ENCODE results near the gene OR51G1.
"Not testable (repeated sequence)": the region's sequence is repeated elsewhere in the genome, so short reads cannot be mapped to it uniquely, and the experiment has no call there.

Gene OR51G1

DNA sequence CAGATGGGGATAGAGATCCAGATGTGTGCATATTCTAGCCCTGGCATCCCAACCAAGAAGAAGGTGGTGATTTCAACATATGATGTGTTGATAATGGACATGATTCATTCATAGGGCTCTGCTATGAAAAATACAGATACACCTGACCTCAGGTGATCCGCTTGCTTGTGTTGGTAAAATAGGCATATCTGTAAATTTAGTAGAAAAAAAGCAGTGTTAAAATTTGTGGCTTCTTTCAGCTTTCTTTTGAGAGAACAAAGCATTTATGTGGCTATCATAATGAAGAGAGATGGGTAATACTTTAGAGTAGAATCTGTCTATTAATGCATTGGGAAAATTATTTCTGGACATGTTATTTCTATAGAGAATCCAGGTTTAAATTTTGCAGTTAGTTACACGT, 31.5 kb upstream of the OR51G1 start, which contains the start of gene OR51A2:
TSS of gene OR51A2 (minus strand) at position 101 of the 400 bp plus-strand sequence. CDS start at position 101, 0 bp downstream.
- not testable (repeated sequence) for H3K4me3 ChIP-seq (ENCODE audit: low read length in 2 of 2); H3K14ac ChIP-seq (ENCODE audit: low read length); H2AK5ac ChIP-seq (ENCODE audit: low read depth, low read length); H4K8ac ChIP-seq (ENCODE audit: low read depth, low read length); H2BK120ac ChIP-seq (ENCODE audit: low read depth, low read length); H3K4me1 ChIP-seq (ENCODE audit: control insufficient read depth in 2 of 2, insufficient read depth in 1 of 2, low read depth in 1 of 2, low read length in 2 of 2); H3K18ac ChIP-seq (ENCODE audit: low read length); H4K91ac ChIP-seq (ENCODE audit: low read depth, low read length, poor library complexity); H3K4me2 ChIP-seq (ENCODE audit: insufficient read depth, low read length, poor library complexity, severe bottlenecking); H2AFZ ChIP-seq (ENCODE audit: low read length); H3K9me3 ChIP-seq (replicated peaks in 1 of 2; ENCODE audit: control insufficient read depth in 2 of 2, insufficient read depth in 1 of 2, low read depth in 1 of 2, low read length in 2 of 2); H3K23ac ChIP-seq (ENCODE audit: low read depth, low read length, poor library complexity); H2BK15ac ChIP-seq (ENCODE audit: low read length); H2BK5ac ChIP-seq (ENCODE audit: low read length); H3K9ac ChIP-seq (ENCODE audit: low read depth, low read length, poor library complexity); H3K4ac ChIP-seq (ENCODE audit: low read length); H3K36me3 ChIP-seq (replicated peaks in 1 of 2; ENCODE audit: control insufficient read depth in 2 of 2, insufficient read depth in 2 of 2, low read length in 2 of 2); DNase-seq (ENCODE audit: low spot score); H3K27ac ChIP-seq (replicated peaks; ENCODE audit: low read length); H3K27me3 ChIP-seq (ENCODE audit: control insufficient read depth in 3 of 3, insufficient read depth in 3 of 3, low read depth in 1 of 3, low read length in 3 of 3); H3K79me1 ChIP-seq (ENCODE audit: low read depth, low read length); H2BK12ac ChIP-seq (ENCODE audit: low read length)
- no CpG with 5 or more reads among the region's 2 CpGs for WGBS, 2 donors (ENCODE audit: extremely low coverage in 2 of 2, insufficient read length in 2 of 2, insufficient replicate concordance in 1 of 2)

DNA sequence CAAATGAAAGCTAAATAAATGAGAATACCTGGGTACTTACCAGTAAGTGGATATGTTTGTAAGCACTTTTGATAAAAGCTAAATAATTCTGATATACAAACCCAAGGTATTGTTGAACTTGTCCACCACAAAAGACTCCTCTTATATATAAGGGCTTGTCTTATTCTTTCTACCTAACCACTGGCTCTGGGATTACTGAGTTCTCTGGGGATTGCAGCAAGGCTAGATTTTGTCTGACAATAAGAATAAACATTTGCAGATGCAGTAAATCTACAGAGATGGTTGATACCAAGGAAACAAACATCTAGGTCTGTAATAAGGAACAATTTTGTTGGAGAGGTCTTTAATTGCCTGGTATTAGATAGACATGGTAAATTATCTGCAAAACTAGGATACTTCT, 23.4 kb upstream of the OR51G1 start, which contains the start of gene OR51A4:
TSS of gene OR51A4 (minus strand) at position 101 of the 400 bp plus-strand sequence. CDS start 505 bp downstream, outside the sequence.
- H3K18ac ChIP-seq (ENCODE audit: low read length) = no peak within 1 kb of the TSS
- no peak for DNase-seq (ENCODE audit: low spot score)

DNA sequence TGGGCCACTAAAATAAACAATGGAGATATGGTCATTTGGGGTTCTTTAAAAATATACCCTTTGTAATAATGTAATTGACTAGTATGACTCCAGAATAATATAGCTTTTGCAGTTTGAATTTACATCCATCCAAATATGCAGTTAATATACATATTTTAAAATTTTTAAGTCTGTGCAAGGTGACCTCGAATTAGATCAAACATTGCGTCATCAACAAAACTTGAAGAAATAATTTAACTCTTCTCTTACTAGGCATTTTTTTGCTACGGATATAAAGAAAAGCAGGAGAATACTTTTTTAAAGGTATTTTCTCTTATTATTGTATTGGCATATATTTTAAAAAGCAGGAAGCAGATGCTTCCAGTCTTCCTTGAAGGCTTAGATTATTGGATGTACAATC, 12.6 kb upstream of the OR51G1 start:
- H2AK5ac ChIP-seq (ENCODE audit: low read depth, low read length) = no peak overlapping the region
- no peak overlapping the region for H3K9ac ChIP-seq (ENCODE audit: low read depth, low read length, poor library complexity)
- WGBS, 2 donors (ENCODE audit: extremely low coverage in 2 of 2, insufficient read length in 2 of 2, insufficient replicate concordance in 1 of 2) = no CpG with 5 or more reads among the region's 3 CpGs
- H3K36me3 ChIP-seq (replicated peaks in 1 of 2; ENCODE audit: control insufficient read depth in 2 of 2, insufficient read depth in 2 of 2, low read length in 2 of 2) = no peaks in the 10 kb centered on the region
- H3K18ac ChIP-seq (ENCODE audit: low read length) = no peak overlapping the region
- H3K23ac ChIP-seq (ENCODE audit: low read depth, low read length, poor library complexity) = no peak overlapping the region
- no peak overlapping the region for H2BK12ac ChIP-seq (ENCODE audit: low read length)
- H3K27me3 ChIP-seq (ENCODE audit: control insufficient read depth in 3 of 3, insufficient read depth in 3 of 3, low read depth in 1 of 3, low read length in 3 of 3) = no peaks in the 10 kb centered on the region
- H4K8ac ChIP-seq (ENCODE audit: low read depth, low read length) = no peak overlapping the region
- no peaks in the 10 kb centered on the region for H3K79me1 ChIP-seq (ENCODE audit: low read depth, low read length)
- no peak overlapping the region for H2BK120ac ChIP-seq (ENCODE audit: low read depth, low read length)
- no peaks in the 10 kb centered on the region for H3K9me3 ChIP-seq (replicated peaks in 1 of 2; ENCODE audit: control insufficient read depth in 2 of 2, insufficient read depth in 1 of 2, low read depth in 1 of 2, low read length in 2 of 2)
- H3K4ac ChIP-seq (ENCODE audit: low read length) = no peak overlapping the region
- DNase-seq (ENCODE audit: low spot score) = no peak
- H3K27ac ChIP-seq (replicated peaks; ENCODE audit: low read length) = no peak overlapping the region
- no peak overlapping the region for H4K91ac ChIP-seq (ENCODE audit: low read depth, low read length, poor library complexity)
- no peak overlapping the region for H3K14ac ChIP-seq (ENCODE audit: low read length)
- no peak overlapping the region for H2BK15ac ChIP-seq (ENCODE audit: low read length)
- no peak overlapping the region for H3K4me2 ChIP-seq (ENCODE audit: insufficient read depth, low read length, poor library complexity, severe bottlenecking)
- H3K4me1 ChIP-seq (ENCODE audit: control insufficient read depth in 2 of 2, insufficient read depth in 1 of 2, low read depth in 1 of 2, low read length in 2 of 2) = no peaks in the 10 kb centered on the region
- H3K4me3 ChIP-seq (ENCODE audit: low read length in 2 of 2) = no peak overlapping the region
- no peak overlapping the region for H2BK5ac ChIP-seq (ENCODE audit: low read length)
- H2AFZ ChIP-seq (ENCODE audit: low read length) = no peak overlapping the region

More for the DNA sequence above, 23.4 kb upstream of the OR51G1 start, which contains the start of gene OR51A4:
- no peak within 1 kb of the TSS for H2BK5ac ChIP-seq (ENCODE audit: low read length)
- H2AK5ac ChIP-seq (ENCODE audit: low read depth, low read length) = no peak within 1 kb of the TSS
- no peak within 1 kb of the TSS for H3K23ac ChIP-seq (ENCODE audit: low read depth, low read length, poor library complexity)
- H2BK120ac ChIP-seq (ENCODE audit: low read depth, low read length) = no peak within 1 kb of the TSS
- H3K4me2 ChIP-seq (ENCODE audit: insufficient read depth, low read length, poor library complexity, severe bottlenecking) = no peak within 1 kb of the TSS
- H3K27ac ChIP-seq (replicated peaks; ENCODE audit: low read length) = no peak within 1 kb of the TSS
- H3K9ac ChIP-seq (ENCODE audit: low read depth, low read length, poor library complexity) = no peak within 1 kb of the TSS
- H2BK15ac ChIP-seq (ENCODE audit: low read length) = no peak within 1 kb of the TSS
- H4K91ac ChIP-seq (ENCODE audit: low read depth, low read length, poor library complexity) = no peak within 1 kb of the TSS
- no peaks in the 10 kb centered on the region for H3K4me1 ChIP-seq (ENCODE audit: control insufficient read depth in 2 of 2, insufficient read depth in 1 of 2, low read depth in 1 of 2, low read length in 2 of 2)
- no peaks in the 10 kb centered on the region for H3K36me3 ChIP-seq (replicated peaks in 1 of 2; ENCODE audit: control insufficient read depth in 2 of 2, insufficient read depth in 2 of 2, low read length in 2 of 2)
- H3K4me3 ChIP-seq (ENCODE audit: low read length in 2 of 2) = no peak within 1 kb of the TSS
- no peak within 1 kb of the TSS for H3K4ac ChIP-seq (ENCODE audit: low read length)
- H3K27me3 ChIP-seq (ENCODE audit: control insufficient read depth in 3 of 3, insufficient read depth in 3 of 3, low read depth in 1 of 3, low read length in 3 of 3) = no peaks in the 10 kb centered on the region
- H3K14ac ChIP-seq (ENCODE audit: low read length) = no peak within 1 kb of the TSS
- no peaks in the 10 kb centered on the region for H3K79me1 ChIP-seq (ENCODE audit: low read depth, low read length)
- H2BK12ac ChIP-seq (ENCODE audit: low read length) = no peak within 1 kb of the TSS
- H2AFZ ChIP-seq (ENCODE audit: low read length) = no peak within 1 kb of the TSS
- no peaks in the 10 kb centered on the region for H3K9me3 ChIP-seq (replicated peaks in 1 of 2; ENCODE audit: control insufficient read depth in 2 of 2, insufficient read depth in 1 of 2, low read depth in 1 of 2, low read length in 2 of 2)
- H4K8ac ChIP-seq (ENCODE audit: low read depth, low read length) = no peak within 1 kb of the TSS

DNA sequence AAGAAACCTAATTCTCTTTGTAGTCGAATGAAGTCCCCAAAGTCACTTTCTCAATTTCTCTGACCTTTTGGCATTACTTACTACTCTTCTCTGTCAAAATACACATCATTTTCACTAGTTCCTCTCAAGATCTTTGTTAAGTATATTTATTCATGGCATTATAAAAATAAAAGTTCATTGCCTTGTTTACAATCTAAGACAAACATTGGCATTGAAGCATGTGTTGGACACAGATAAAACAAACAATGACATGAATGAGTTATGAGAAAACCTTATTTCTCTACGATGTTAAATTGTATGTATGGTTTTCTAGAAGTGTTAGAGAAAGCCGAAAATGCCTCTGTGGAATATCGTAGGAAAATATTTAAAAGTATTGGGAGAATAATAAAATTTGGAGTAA, 8.6 kb upstream of the OR51G1 start:
- Histone ChIP-seq H3K23ac (ENCODE audit: low read depth, low read length, poor library complexity) (no peak overlapping the region), H4K91ac (ENCODE audit: low read depth, low read length, poor library complexity) (no peak overlapping the region), H2BK15ac (ENCODE audit: low read length) (no peak overlapping the region), H3K79me1 (ENCODE audit: low read depth, low read length) (no peaks in the 10 kb centered on the region), H3K4me1 (ENCODE audit: control insufficient read depth in 2 of 2, insufficient read depth in 1 of 2, low read depth in 1 of 2, low read length in 2 of 2) (no peaks in the 10 kb centered on the region), H3K9me3 (replicated peaks in 1 of 2; ENCODE audit: control insufficient read depth in 2 of 2, insufficient read depth in 1 of 2, low read depth in 1 of 2, low read length in 2 of 2) (no peaks in the 10 kb centered on the region), H3K9ac (ENCODE audit: low read depth, low read length, poor library complexity) (no peak overlapping the region), H2BK120ac (ENCODE audit: low read depth, low read length) (no peak overlapping the region), H3K36me3 (replicated peaks in 1 of 2; ENCODE audit: control insufficient read depth in 2 of 2, insufficient read depth in 2 of 2, low read length in 2 of 2) (no peaks in the 10 kb centered on the region), H2BK5ac (ENCODE audit: low read length) (no peak overlapping the region), H2AFZ (ENCODE audit: low read length) (no peak overlapping the region), H3K27ac (replicated peaks; ENCODE audit: low read length) (no peak overlapping the region), H2BK12ac (ENCODE audit: low read length) (no peak overlapping the region), H4K8ac (ENCODE audit: low read depth, low read length) (no peak overlapping the region), H3K4me3 (ENCODE audit: low read length in 2 of 2) (no peak overlapping the region), H3K4ac (ENCODE audit: low read length) (no peak overlapping the region), H3K14ac (ENCODE audit: low read length) (no peak overlapping the region), H3K27me3 (ENCODE audit: control insufficient read depth in 3 of 3, insufficient read depth in 3 of 3, low read depth in 1 of 3, low read length in 3 of 3) (no peaks in the 10 kb centered on the region), H3K4me2 (ENCODE audit: insufficient read depth, low read length, poor library complexity, severe bottlenecking) (no peak overlapping the region), H3K18ac (ENCODE audit: low read length) (no peak overlapping the region), H2AK5ac (ENCODE audit: low read depth, low read length) (no peak overlapping the region)
- DNase-seq (ENCODE audit: low spot score) = no peak
- WGBS, 2 donors (ENCODE audit: extremely low coverage in 2 of 2, insufficient read length in 2 of 2, insufficient replicate concordance in 1 of 2) = 100% methylated on average over 2 of the region's 4 CpGs

Data from neuronal stem cell (in vitro differentiated cells).